GM18505 (cell line): ENCODE data around the gene ZNF879.

Experiments used
- ATAC-seq: cut with Tn5 transposase; IDR thresholded peaks from one replicate; pipeline ENCODE4 v1.9.1; 2021; ENCODE audit not compliant: unreplicated experiment
- POLR2A ChIP-seq: IDR thresholded peaks from 4 replicates; pipeline ENCODE4 v1.6.1; 2011; ENCODE audit warnings: borderline replicate concordance; ENCODE audit not compliant: insufficient read depth, insufficient read length; ENCODE audit errors: extremely low read depth

ZNF879 gene

GRCh38 chr5:179023528-179024189, at the start of gene ZNF879:
TSS of gene ZNF879 (plus strand) at chr5:179023804. CDS start at chr5:179025005, 1,201 bp downstream.
- peak; percentile 45 for TF ChIP-seq POLR2A
- ATAC-seq: peak; percentile 92

- no peak for TF ChIP-seq POLR2A
- no peak for ATAC-seq
These were observed 42.2 kb upstream of the ZNF879 start for GRCh38 chr5:178981381-178981780.

- TF ChIP-seq POLR2A: no peak
- no peak for ATAC-seq
These were observed 40.7 kb upstream of the ZNF879 start for GRCh38 chr5:178982941-178983340.

- no peak for ATAC-seq
- no peak for TF ChIP-seq POLR2A
These were observed 39.9 kb upstream of the ZNF879 start for GRCh38 chr5:178983728-178984127.

GRCh38 chr5:178984145-178985072, 39.2 kb upstream of the ZNF879 start:
- no peak for TF ChIP-seq POLR2A
- ATAC-seq: no peak

- TF ChIP-seq POLR2A: no peak
These were observed 37.2 kb upstream of the ZNF879 start for GRCh38 chr5:178986326-178986960.

GRCh38 chr5:178988436-178989220, 35.0 kb upstream of the ZNF879 start:
- no peak for TF ChIP-seq POLR2A
- ATAC-seq: no peak

More at GRCh38 chr5:178986326-178986960, 37.2 kb upstream of the ZNF879 start:
- no peak for ATAC-seq

GRCh38 chr5:178989311-178989710, 34.3 kb upstream of the ZNF879 start:
- no peak for TF ChIP-seq POLR2A
- no peak for ATAC-seq

GRCh38 chr5:178990491-178990890, 33.1 kb upstream of the ZNF879 start:
- no peak for TF ChIP-seq POLR2A
- no peak for ATAC-seq

GRCh38 chr5:178991190-178992145, 32.1 kb upstream of the ZNF879 start:
- no peak for TF ChIP-seq POLR2A
- ATAC-seq: no peak

- no peak for ATAC-seq
- no peak for TF ChIP-seq POLR2A
These were observed 31.2 kb upstream of the ZNF879 start for GRCh38 chr5:178992291-178992895.

GRCh38 chr5:178993236-178993765, 30.3 kb upstream of the ZNF879 start:
- ATAC-seq: no peak

More at GRCh38 chr5:178993236-178993765, 30.3 kb upstream of the ZNF879 start:
- TF ChIP-seq POLR2A: no peak
